ENCODE data around the gene RPL36.

RPL36 gene

DNA sequence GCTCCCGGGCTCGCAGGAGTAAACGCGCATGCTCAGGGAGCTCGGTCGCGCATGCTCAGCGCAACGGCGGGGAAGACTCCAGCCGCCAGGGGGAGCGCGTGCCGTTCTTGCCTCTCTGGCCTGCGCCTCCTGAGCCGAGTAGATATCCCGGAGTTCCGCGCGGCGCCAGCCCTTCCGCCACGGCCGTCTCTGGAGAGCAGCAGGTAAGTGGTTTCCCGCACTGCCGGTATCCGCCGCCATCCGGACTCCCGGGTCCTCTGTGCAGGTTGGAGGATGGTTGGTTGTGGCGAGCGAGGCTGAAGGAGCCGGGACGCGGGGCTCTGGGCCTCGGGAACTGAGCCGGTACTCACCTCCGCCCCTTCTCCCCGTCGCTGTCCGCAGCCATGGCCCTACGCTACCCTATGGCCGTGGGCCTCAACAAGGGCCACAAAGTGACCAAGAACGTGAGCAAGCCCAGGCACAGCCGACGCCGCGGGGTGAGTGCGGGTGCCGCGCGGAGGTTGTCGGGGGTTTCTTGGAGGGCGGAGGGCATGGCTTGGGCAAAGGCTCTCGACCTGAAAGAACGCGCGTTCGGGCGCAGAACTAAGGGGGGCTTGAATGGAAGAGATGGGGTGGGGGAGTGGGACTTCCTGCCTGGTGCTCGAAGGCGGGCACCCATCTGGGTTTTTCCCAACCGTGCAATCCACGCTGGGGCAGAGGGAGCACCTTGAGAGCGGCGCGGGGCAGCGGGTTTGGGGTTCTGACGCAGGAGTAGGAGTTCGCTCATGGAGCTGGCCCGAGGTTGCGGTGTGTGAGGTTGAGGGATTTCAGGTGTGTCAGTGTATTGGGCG lies at the start of gene RPL36:
RPL36 (plus strand) TSS at position 171 of the 830 bp plus-strand sequence; CDS start at position 384, 213 bp downstream.
- peak; percentile 94 for DNase-seq

DNA sequence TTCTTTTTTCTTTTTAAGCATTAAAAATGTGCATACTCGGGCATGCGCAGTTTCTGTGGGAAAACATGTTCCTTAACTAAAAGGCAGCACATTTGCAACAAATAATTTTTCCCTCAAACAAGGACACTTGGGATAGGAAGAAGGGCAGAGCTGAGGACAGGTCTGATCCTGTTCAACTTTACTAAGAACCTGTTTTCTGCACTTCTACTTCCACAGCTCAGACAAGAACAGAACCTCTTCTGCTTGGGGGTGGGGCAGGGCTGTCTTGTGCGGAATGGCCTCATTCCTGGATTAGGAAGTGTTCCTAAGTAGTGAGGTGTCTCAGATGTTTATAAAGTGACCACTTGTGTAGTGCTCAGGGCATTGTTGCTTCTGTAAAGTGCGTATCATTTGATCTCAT lies 48.9 kb upstream of the RPL36 start:
- DNase-seq = no peak

DNA sequence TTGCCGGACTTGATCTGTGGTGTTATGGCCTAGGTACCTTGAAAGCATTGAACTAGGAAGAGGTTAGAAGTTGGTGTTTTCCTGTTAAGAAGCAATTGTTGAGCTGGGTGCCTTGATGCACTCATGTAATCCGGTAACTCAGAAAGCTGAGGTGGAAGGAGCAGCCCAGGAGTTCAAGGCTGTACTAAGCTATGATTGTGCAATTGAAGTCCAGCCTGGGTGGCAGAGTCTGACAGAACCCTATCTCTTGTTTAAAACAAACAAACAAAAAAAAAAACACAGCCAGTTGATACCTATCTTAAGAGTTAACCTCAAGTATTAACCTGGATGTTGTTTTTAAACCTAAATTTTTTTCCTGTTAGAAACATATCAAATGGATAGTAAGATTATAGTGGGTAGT lies 47.9 kb upstream of the RPL36 start:
- no peak for DNase-seq

DNA sequence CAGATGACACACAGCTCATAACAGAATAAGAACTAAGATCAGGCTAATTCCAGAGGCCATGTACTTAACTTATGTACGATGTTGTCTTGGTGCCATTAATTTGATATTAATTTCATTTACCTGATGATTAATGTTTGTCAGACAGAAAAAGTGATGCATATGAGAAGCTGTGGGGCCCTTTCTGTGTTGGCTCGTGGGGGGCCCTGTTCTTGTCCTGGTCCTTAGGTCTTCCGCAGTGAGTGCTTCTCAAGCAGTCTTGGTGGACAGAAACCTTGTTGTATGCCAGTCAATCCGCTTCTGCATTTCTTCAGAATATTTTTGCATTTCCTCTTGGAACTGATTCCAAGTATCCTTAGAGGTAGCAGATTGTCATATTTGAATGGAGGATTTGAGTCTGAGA lies 47.0 kb upstream of the RPL36 start:
- DNase-seq = no peak

DNA sequence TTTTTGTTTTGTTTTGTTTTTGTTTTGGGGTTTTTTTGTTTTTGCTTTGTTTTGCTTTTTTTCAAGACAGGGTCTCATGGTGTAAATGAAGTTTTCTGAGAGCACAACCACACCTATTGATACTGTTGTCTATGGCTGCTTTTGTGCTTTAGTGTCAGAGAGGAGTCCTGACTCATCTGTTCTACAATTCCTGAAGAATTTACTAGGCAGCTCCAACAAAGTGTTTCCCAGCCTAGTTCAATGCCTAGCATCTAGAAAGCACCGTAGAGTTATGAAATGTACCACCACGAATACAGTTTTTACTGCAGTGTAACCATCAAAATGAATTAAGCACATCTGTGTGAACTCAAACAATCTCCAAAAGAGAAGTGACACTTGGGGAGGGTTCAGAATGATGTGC lies 46.1 kb upstream of the RPL36 start:
- no peak for DNase-seq

DNA sequence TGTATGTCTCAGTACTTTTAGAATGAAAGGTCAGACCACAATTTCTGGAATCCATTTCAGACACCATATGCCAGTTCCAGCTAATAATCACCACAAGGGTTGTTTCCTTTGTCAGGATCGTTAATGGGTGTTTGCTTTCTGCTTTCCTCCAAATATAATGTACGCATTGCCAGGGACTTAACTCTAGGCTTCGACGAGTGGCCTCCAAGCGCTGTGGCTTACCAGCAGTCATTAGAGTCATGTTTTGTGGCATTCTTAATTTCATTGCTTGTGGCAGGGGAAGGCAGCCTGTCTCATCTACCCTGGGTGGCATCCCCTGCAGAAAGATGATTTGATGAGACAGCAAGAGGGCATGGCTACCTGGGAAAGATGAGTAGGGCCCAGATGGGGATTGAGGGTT lies 44.7 kb upstream of the RPL36 start:
- DNase-seq = no peak

DNA sequence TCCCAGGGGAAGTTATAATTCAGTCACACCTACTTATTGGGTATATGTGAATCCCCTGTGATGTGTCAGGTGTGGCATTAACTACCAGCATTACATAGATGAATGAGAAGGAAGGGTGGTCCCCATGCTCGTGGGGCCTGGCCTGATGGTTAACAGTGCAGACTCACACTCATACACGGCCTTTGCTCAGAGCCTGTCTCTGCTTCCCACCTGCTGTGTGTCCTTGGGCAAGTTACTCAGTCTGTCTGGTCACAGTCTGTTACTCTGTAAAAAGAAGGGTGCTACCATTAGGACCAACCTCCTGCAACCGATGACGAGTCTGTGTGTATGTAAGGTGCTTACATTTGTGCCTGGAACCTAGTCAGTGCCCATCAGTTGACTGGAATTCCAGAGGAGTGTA lies 43.4 kb upstream of the RPL36 start:
- DNase-seq = no peak

DNA sequence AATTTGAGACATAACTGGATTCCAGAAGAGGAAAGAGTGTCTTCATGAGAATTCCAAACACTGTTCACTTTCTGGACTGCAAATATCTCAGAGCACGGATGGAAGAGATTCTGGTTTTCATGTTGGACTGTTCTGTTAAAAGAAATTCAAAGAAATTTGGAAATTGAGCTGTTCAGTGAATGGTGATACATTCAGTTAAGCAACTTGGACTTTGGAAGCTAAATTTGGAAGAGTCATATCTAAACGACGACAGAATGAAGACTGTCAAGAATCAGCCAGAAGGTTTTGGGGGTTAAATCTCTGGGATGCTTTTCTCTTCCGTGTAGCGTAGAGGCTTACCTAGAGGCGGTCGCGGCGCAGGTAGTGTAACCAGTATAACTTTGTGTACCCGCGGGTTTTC lies 41.6 kb upstream of the RPL36 start:
- no peak for DNase-seq

DNA sequence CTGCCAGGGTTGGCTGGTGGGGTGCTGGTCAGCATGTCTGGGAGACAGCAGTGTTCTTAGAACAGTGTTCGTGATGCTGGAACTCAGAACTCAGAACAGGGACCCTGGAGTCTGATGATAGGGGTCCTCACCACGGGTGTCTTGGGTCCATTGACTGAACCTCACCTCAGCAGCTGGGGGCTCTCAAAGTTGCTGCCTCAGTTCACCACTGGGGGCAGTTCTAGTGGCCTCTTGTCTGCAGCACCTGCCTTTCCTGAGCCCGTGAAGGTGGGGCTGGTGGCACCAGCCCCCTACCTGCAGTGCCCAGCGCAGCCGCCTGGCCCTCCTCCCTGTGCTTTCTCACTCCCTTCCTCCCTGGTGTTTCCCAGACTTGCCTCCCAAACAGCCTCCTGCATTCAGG lies 38.7 kb upstream of the RPL36 start:
- DNase-seq = no peak

DNA sequence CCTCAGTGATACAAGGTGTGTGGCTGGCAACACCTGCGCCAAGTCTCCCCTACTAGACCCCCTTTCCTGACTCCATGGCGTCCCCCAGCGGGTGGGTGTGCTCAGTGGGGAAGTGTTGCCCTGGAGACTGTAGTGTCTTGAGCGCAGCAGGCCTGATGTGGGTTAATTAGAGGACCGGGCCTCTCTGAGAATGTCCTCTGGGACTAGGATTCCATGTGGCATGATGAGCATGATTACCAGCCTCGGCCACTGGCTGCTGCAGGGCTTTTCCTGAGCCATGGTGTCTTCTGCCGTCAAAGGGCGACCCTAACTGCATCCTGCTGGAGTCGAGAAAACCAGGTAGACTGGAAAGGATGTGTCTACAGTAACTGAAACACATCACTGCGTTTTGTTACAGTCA lies 37.8 kb upstream of the RPL36 start:
- no peak for DNase-seq

DNA sequence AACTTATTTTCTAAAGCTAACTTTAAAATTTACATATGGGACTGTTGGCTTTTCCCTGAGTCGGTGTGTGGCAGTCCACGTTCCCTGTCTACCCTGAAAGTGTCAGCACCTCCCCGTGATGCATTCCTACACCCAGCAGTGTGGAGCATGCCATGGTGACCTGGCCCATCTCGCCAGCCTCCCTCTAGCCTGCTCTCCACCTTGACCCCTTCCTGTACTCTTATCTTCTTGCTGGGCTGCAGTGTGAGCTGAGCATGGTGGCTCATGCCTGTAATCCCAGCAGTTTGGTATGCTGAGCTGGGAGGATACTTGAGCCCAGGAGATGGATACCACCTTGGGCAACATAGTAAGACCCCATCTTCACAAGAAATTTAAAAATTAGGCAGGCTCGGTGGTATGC lies 35.2 kb upstream of the RPL36 start:
- no peak for DNase-seq

DNA sequence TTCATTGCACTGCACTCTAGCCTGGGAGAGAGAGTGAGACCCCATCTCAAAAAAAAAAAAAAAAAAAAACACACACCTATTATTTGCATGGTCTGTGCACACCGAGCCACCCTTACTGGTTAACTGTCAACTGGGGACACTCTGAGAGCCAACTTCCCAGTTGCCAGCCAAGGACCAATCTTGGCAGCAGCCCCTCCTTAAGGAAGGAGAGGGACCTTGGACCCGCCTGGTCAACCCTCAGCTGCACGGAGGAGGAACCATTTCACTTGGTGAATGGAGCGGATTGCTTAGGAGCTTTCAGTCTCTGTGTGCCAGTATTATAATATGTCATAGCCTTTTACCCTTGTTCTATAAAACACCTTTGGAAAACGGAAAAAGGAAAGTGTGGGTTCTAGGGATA lies 34.7 kb upstream of the RPL36 start:
- no peak for DNase-seq

DNA sequence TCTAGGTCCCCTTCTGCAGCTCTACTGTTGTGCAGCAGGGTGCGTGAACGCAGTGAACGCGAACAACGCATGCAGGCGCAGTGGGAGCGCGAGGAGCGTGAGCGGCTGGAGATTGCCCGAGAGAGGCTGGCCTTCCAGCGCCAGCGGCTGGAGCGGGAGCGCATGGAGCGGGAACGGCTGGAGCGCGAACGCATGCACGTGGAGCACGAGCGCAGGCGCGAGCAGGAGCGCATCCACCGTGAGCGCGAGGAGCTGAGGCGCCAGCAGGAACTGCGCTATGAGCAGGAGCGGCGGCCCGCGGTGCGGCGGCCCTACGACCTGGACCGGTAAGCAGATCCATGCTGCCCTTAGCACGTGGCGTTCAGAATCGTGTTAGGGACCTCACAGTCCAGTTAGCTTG lies 28.6 kb upstream of the RPL36 start:
- DNase-seq = no peak

DNA sequence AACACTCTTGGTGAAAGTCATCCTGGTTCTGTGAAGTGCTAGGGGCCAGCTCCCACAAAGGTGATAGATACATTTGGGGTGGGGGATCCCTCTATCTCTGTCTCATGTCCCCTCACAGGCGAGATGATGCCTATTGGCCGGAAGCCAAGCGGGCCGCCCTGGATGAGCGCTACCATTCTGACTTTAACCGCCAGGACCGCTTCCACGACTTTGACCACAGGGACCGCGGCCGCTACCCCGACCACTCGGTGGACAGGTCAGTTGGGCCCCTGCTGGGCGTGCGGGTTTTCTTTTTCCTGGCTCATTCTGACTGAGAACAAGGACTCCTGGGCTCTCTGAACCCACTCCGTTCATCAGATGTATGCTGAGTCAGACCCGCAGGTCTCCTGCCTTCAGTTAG lies 26.2 kb upstream of the RPL36 start:
- no peak for DNase-seq

DNA sequence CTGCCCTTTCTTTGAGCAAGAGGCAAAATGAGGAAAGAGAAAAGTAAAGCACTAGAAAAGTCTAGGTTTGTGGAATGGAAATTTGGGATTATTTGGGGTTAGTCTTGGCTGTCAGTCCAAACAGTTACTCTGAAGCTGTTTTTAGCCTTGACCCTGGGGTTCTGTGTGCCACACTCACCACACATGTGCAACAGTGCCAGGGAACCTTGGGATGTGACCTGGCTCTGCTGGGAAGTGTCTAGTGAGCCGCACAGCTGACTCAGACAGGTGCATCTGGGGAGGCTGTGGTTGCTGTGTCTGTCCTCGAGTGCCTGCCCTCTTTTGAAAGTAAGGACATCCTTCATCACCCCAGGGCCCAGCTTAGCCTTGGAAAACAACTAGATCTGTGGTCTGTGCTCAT lies 25.6 kb upstream of the RPL36 start:
- no peak for DNase-seq

DNA sequence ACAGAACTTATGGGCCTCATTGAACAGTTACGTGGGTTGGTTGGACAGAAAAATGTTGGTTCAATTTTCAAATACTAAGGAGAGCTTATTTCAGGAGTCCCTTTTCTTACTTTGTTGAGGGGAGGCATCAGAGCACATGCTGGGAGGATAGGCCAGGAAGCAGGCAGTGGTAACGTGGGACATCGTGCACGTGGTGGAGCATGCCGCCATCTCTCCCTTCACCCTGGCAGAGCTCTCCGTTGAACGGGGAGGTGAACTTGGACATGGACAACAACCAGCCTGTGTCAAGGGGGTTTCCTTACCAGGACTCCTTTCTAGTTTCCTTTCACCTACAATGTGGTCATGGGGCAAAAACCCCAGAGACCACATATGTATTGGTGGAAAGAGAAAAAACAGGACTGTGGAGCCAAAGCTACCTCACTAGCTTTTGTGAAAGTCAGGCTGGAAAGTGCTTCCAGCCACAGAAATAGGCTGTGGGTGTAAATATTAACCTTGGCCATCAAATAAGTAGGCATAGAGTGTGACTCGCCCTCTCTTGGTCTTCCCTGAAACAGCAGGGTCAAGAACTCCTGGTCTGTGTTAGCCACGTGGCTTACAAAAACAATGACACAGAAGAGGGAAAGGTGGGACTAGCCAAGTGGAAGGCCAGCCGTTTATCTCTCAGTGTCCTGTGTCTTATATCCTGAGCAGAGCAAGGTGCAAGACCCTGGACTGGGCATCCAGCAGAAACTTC lies 24.1 kb upstream of the RPL36 start:
- DNase-seq = no peak

DNA sequence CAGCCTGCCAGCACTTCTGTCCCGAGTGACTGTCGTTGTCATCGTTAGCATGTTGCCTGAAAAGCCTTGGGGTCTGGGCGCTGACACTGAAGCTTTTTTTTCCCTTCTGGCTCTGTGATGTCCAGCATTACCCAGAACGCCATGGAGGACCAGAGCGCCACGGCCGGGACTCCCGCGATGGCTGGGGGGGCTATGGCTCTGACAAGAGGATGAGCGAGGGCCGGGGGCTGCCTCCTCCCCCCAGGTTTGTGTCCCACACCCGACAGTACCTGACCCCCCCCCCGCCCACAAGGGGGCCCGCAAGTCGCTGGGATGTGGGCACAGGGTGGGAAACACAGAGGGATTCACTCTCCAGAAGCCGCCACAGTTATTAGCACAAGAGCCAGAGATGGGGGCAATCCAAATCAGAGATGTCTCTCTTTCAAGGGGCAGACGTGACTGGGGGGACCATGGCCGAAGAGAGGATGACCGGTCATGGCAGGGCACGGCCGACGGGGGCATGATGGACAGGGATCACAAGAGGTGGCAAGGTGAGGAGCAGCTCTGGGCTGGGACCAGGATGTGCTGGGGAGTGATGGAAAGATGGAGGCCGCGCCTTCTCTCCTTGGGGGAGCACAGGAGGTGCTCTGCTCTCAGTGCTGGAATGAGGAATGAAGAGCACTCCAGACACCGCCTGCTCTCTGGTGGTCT lies 23.0 kb upstream of the RPL36 start:
- no peak for DNase-seq

DNA sequence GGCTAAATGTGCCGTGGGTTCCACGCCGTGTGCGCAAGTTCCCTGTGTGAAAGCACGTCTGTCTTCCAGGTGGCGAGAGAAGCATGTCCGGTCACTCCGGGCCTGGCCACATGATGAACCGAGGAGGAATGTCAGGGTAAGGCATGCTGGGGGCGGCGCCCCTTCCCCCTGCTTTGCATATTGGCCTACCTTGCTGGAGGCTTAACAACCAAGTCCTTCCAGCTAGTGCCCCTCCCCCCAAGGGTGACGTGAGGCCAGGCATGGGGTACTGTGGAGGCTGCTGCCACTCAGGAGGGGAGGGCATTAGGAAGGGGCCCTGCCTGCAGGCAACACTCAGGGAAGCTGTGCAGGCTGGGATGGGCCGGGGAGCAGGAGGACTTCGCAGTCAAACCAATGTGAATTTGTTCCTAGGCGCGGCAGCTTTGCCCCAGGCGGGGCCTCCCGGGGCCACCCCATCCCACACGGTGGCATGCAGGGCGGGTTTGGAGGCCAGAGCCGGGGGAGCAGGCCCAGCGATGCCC lies 22.3 kb upstream of the RPL36 start:
- DNase-seq = no peak

DNA sequence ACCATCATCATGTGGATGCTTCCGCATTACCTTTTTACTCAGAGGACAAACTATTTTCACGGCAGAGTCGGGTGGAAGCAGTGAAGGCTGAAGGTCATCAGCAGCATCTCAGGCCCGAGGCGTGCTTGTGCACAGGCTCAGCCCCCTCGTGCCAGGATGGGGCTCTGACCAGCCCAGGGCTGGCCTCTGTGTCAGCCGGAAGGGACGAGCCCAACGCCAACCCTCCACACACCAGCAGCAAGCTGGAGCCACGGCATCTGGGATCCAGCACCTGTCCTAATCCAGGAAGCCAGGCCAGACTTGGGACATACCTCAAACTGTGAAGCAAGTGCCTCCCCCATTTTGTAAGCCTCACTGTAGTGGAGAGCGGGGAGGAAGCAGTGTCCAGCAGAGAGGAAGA lies 20.9 kb upstream of the RPL36 start:
- no peak for DNase-seq

DNA sequence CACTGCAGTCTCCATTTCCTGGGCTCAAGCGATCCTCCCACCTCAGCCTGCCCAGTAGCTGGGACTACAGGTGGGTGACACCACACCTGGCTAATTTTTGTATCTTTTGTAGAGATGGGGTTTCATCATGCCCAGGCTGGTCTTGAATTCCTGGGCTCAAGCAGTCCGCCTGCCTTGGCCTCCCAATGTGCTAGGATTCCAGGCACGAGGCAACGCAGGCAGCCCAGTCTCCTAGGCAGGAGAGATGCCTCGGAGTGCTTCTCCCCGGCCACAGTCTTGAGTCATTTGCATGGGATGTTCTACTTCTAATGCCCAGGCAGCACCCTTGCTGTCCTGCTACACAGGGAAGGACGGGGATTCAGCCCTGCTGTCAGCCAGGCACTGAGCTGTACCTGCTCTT lies 18.5 kb upstream of the RPL36 start:
- no peak for DNase-seq

DNA sequence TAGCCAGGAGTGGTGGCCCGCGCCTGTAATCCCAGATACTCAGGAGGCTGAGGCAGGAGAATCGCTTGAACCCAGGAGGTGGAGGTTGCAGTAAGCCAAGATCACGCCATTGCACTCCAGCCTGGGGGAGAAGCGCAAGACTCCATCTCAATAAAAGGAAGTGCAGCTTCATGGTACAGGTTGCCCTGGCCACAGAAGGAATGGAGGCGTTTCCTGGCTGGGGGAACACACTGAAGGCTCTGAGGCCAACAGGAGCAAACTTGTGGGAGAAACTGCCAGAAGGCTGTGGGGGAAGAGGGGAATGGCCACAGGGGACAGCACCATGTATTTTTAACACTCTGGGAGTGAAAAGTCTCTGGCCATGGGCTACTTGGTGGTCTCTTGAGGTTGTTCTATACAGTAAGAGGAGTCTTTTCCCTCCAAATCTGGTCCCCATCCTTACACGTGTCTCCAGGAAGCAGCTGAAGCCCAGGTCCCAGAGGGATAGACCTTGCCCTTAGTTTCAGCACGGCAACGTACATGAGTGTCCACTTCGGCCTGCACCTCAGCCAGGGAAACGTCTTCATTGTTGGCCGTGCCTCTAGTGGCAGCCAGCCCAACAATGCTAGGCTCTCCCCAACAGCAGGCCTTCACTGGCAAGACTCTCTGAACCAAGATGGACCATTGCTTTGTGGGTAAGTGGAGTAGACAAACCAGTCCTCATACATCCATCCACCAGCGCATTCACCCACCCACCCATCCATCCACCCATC lies 17.2 kb upstream of the RPL36 start:
- DNase-seq = no peak

DNA sequence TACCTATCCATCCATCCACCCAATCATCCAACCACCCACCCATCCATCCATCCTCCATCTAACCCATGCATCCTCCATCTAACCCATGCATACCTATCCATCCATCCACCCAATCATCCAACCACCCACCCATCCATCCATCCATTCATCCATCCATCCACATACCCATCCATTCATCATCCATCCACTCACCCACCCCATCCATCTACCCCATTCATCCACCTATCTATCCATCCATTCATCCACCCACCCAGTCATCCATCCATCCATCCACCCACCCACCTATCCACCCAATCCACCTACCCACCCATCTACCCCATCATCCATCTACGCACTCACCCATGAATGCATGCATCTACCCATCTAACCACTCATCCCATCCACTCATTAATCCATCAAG lies 16.3 kb upstream of the RPL36 start:
- no peak for DNase-seq

DNA sequence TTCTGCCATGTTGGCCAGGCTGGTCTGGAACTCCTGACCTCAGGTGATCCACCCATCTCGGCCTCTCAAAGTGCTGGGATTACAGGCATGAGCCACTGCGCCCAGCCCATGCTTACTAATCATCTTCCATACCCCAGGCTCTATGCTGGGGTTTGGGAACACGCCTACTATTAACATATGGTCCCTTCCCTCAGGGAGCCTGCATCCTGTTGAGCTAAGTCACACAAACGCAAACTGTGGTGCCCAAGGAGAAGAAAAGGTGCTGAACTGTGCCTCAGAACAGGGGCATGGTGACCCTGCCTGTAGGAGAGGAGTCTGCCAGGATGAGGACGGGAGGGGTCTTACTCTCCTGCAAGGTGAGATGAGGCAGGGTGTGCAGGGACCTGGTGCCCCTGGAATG lies 15.4 kb upstream of the RPL36 start:
- no peak for DNase-seq
